A172 (cell line): ENCODE measurements around the gene RUBCNL. TPM values are rescaled to one million over a fixed set of nuclear protein-coding genes. Genes with fewer than 3 reads are reported as not detected.

Source experiments
- DNase-seq: peaks from one replicate; pipeline ENCODE4 v3.0.0-alpha.2; 2015; ENCODE audit warnings: low spot score
- total RNA-seq: library from RNA; depleted of rRNA; stranded (reverse); fragments of >200 nt; shearing (Covaris generic); gene quantifications from 2 replicates; pipeline ENCODE4 v1.2.3, GENCODE V29; 2014

The RUBCNL gene
- total RNA-seq, 1 experiment from 2014 or later = 0.29 TPM

GRCh38 chr13:46340631-46341111 lies 46.4 kb downstream of the RUBCNL start:
- DNase-seq = no peak

GRCh38 chr13:46340011-46340410 lies 47.0 kb downstream of the RUBCNL start:
- no peak for DNase-seq

GRCh38 chr13:46339035-46339666 lies 47.9 kb downstream of the RUBCNL start:
- peak; percentile 60 for DNase-seq

- DNase-seq = no peak
Observed at GRCh38 chr13:46337700-46338099, 49.4 kb downstream of the RUBCNL start.

GRCh38 chr13:46334035-46334822 lies 52.8 kb downstream of the RUBCNL start:
- DNase-seq = no peak

- no peak for DNase-seq
Observed at GRCh38 chr13:46332772-46333171, 54.3 kb downstream of the RUBCNL start.

GRCh38 chr13:46329624-46330023 lies 57.4 kb downstream of the RUBCNL start:
- no peak for DNase-seq

GRCh38 chr13:46327246-46327645 lies 59.8 kb downstream of the RUBCNL start:
- DNase-seq = no peak

- DNase-seq = no peak
Observed at GRCh38 chr13:46324976-46325375, 62.1 kb downstream of the RUBCNL start.

GRCh38 chr13:46321494-46322225 lies 65.4 kb downstream of the RUBCNL start:
- DNase-seq = peak; percentile 48

- DNase-seq = no peak
Observed at GRCh38 chr13:46320821-46321220, 66.2 kb downstream of the RUBCNL start.

GRCh38 chr13:46320406-46320805 lies 66.6 kb downstream of the RUBCNL start:
- DNase-seq = no peak

- no peak for DNase-seq
Observed at GRCh38 chr13:46318986-46319385, 68.1 kb downstream of the RUBCNL start.

- DNase-seq = no peak
Observed at GRCh38 chr13:46317120-46317519, 69.9 kb downstream of the RUBCNL start.

GRCh38 chr13:46315491-46316075 lies 71.5 kb downstream of the RUBCNL start:
- no peak for DNase-seq

- DNase-seq = no peak
Observed at GRCh38 chr13:46315036-46315435, 72.0 kb downstream of the RUBCNL start.

- no peak for DNase-seq
Observed at GRCh38 chr13:46314587-46314986, 72.5 kb downstream of the RUBCNL start.

- DNase-seq = no peak
Observed at GRCh38 chr13:46313432-46314257, 73.4 kb downstream of the RUBCNL start.

- DNase-seq = no peak
Observed at GRCh38 chr13:46313024-46313423, 74.0 kb downstream of the RUBCNL start.

- DNase-seq = no peak
Observed at GRCh38 chr13:46311217-46311616, 75.8 kb downstream of the RUBCNL start.

- no peak for DNase-seq
Observed at GRCh38 chr13:46310066-46310465, 77.0 kb downstream of the RUBCNL start.
